Subcutaneous adipose tissue (tissue), 4 donors: ENCODE results near the gene PROSER3. TPM values are rescaled to one million over a fixed set of nuclear protein-coding genes. Genes with fewer than 3 reads are reported as not detected.

Experiments used
- total RNA-seq, 4 donors: library from RNA; depleted of rRNA; stranded (reverse); fragments of >200 nt; gene quantifications; one replicate each; pipeline ENCODE4 v1.1.0, GENCODE V29; 2016
- TF ChIP-seq, protein P1 (sequence below): fragments of 450-650 bp; IDR thresholded peaks from one replicate; pipeline ENCODE4 v1.5.1; 2016; ENCODE audit warnings: low read depth, mild to moderate bottlenecking, control low read depth, antibody characterized with exemption, moderate library complexity

Gene PROSER3
- total RNA-seq, 4 donors from 2014 or later, result 2.8 to 5.7 (median 3.5) TPM

DNA sequence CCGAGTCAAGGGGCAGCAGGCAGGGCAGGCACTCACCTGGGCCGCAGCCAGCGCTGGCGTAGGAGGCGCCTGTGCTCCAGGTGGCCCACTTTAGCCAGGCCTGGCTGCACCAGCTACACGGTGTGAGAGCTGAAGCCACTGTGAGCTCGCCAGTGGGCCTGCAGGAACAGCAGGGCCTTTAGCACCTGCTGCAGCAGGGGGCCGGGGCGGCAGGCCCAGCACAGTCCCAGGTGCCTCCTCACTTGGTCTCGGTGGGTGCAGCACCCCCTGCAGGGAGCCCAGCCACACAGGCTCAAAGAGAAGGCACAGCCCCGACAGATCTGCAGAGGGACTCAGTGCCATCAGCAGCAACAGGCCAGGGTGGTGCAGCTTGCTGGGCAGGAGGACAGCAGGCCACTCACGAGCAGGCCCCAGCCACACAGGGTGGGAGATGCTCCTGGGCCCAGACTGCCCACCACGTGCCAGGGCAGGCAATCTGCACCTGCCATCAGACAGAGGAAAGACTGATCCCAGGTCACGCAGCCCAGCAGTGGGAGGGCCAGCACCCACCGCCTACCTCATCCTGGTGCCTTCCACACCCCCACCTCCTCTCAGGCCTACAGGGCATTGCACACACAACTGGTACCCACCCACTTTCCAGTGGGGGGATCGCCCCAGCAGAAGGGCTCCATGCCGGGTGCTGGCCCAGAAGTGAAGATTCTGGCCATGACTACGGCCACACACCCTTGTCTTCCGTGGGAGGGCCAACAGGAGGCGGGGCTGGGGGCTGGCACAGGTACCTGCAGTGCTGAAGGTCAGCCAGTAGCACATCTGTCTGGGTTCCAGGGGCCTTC, 33.2 kb downstream of the PROSER3 start:
- TF ChIP-seq, protein P1, sequence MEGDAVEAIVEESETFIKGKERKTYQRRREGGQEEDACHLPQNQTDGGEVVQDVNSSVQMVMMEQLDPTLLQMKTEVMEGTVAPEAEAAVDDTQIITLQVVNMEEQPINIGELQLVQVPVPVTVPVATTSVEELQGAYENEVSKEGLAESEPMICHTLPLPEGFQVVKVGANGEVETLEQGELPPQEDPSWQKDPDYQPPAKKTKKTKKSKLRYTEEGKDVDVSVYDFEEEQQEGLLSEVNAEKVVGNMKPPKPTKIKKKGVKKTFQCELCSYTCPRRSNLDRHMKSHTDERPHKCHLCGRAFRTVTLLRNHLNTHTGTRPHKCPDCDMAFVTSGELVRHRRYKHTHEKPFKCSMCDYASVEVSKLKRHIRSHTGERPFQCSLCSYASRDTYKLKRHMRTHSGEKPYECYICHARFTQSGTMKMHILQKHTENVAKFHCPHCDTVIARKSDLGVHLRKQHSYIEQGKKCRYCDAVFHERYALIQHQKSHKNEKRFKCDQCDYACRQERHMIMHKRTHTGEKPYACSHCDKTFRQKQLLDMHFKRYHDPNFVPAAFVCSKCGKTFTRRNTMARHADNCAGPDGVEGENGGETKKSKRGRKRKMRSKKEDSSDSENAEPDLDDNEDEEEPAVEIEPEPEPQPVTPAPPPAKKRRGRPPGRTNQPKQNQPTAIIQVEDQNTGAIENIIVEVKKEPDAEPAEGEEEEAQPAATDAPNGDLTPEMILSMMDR, result no peak

DNA sequence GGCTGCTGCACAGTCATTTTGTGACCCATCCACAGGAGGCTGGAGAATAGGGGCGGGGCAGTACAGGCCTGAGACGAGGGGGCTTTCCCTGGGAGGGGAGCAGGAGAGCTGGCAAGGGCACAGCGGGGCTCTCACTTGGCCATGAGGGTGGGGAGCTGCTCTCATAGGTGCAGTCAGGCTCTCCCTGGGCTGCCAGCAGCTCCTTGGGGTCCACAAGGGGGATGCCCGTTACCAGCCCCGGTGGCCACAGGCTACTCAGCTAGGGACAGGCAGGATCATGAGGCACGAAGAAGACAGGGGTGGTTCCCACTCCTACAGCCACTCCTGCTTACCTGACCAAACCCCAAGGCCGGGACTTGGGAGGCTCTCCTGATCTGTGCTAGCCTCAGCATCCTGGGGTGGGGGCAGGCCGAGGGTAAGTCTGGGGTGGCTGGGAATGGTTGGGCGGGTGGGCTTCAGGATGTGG, 33.9 kb downstream of the PROSER3 start:
- TF ChIP-seq, protein P1, result no peak

DNA sequence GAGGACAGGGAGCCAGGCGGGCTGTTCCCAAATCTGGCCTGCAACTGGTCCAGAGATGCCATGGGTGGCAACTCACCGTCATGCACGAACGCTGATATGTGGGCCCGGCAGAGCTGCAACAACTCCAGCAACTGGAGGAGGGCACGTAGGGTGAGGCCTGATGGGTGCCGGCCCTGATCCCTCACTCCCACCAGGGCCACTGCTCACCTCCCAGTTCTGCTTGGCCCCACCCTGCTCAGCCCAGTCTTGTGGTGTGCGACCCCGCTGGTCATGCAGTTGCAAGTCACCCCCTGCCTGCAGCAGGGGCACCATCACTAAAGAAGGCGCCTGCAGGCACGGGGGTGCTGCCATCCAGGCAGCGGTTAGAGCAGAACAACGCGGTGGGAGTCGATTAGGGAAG, 34.3 kb downstream of the PROSER3 start:
- TF ChIP-seq, protein P1, result no peak

DNA sequence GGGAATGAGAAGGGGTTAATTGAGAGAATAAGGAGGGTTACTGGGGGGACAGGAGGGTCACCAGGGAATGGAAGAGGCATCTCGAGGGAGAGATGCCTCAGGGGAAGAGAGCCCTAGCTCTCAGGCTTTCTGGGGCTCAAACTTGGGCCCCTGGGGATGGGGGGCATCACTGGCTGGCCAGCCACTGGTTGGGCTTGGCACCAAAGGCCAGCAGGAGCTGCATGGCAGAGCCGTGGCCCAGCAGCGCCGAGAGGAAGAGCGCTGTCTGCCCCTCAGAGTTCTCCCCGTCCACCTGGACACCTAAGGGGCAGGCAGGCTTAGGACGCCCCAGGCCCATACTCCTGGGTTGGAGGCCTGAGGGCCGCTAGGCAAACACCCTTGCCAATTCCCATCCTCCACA, 34.9 kb downstream of the PROSER3 start:
- TF ChIP-seq, protein P1, result no peak

DNA sequence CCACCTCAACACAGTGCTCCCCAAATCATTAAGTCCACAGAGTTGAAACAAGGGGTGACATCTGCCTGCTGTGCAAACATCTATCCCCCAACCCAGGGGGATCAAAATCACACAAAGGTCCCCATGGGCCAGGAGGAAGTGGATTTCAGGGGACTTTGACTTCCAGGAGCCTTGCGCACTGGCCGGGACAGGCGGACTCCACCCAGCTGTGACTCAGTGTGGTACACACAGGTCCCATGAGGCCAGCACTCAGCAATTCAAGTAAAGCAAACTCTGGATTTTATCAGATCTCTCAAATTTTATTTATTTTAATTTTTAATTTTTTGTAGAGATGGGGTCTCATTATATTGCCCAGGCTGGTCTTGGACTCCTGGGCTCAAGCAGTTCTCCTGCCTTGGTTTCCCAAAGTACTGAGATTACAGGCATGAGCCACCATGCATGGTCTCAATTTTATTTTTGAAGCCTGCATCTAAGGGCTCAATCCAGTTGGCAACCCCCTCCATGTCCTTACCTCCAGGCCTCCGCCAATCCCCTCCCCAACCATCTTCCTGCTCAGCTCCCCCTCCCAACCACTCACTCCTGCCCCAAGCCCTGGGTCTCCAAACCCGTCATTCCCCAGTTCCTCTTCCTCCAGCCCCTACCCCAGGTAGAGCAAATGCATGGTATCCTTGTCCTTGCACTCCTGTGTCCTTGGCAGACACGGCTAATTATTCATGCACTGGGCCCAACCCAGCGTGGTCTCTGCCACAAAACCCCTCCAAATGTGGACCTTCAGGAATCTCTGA, 35.6 kb downstream of the PROSER3 start:
- TF ChIP-seq, protein P1, result no peak

DNA sequence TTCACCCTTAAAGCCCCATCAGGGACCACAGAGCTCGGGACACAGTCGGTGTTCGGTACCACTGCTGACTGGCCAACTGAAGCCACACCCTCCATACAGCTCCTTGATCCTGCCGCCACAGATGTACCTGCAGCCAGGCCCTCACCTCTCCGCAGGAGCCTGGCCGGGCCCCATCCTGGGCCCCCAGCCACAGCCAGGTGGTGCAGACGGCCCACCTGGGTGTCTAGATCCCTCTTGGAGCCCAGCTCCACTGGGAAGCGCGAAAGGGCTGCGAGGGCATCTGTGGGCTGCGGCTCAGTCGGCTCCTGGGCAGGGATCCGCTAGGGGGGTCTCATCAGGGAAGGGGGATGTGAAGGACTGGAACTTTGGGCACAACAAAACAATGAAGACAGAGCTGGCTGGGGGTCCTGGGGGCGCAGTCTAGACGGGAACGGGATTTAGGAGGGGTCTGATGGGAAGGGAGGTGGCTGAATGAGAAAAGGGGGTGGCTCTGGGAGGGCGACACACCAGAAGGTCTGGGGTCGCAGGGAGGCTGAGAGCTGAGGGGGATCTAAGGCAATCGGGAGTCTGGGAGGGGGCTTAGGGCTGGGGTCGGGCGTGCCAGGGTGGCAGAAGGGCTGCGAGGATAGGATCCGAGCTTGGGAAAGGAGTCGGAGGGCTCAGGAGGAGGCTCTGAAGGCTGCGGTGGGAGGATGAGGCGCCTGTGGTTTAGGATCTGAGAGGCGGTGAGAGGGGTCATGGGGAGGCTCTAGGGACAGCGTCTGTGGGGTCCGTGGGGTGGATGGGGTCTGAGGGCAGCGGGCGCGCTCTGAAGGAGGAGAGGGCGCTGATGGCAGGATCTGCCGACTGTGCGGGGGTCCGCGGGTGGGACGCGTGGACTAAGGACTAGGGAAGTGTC, 38.9 kb downstream of the PROSER3 start:
- TF ChIP-seq, protein P1, result no peak
